Liver (tissue), 9 donors: ENCODE data around the gene LGALS13. TPM values are rescaled to one million over a fixed set of nuclear protein-coding genes. Genes with fewer than 3 reads are reported as not detected.

Source experiments
- DNase-seq: peaks from one replicate; pipeline ENCODE4 v3.0.0-alpha.2; 2017; ENCODE audit warnings: low spot score
- H3K27ac ChIP-seq, 2 donors: one replicate each; pipeline ENCODE4 v1.7.0; 2013; ENCODE audit warnings: inconsistent platforms in 2 of 2, low read length in 2 of 2, control low read depth in 1 of 2, low read depth in 1 of 2, mild to moderate bottlenecking in 1 of 2
- H3K27me3 ChIP-seq, 4 donors: one replicate each; pipeline versions ENCODE4 v1.6.1 to v1.7.0; 2013; ENCODE audit warnings: low read length in 3 of 4, inconsistent platforms in 1 of 4, mild to moderate bottlenecking in 1 of 4, moderate library complexity in 1 of 4; ENCODE audit not compliant: control insufficient read depth in 4 of 4, insufficient read depth in 4 of 4
- H3K36me3 ChIP-seq, 4 donors: one replicate each; pipeline versions ENCODE4 v1.6.1 to v1.7.0; 2013; ENCODE audit warnings: low read length in 3 of 4, mild to moderate bottlenecking in 3 of 4, low read depth in 1 of 4, moderate library complexity in 1 of 4; ENCODE audit not compliant: control insufficient read depth in 4 of 4, insufficient read depth in 3 of 4
- H3K4me1 ChIP-seq, 4 donors: one replicate each; pipeline versions ENCODE4 v1.6.1 to v1.7.0; 2013; ENCODE audit warnings: low read length in 3 of 4, mild to moderate bottlenecking in 3 of 4, moderate library complexity in 1 of 4; ENCODE audit not compliant: control insufficient read depth in 4 of 4, insufficient read depth in 4 of 4
- H3K4me3 ChIP-seq, 3 donors: one replicate each; pipeline versions ENCODE4 v1.6.1 to v1.7.0; 2013; ENCODE audit warnings: low read length in 3 of 3, control low read depth in 1 of 3, low read depth in 1 of 3, mild to moderate bottlenecking in 1 of 3
- H3K9ac ChIP-seq, 2 donors: one replicate each; pipeline ENCODE4 v1.7.0; 2013; ENCODE audit warnings: low read length in 2 of 2, mild to moderate bottlenecking in 2 of 2, moderate library complexity in 2 of 2, control low read depth in 1 of 2, low read depth in 1 of 2
- H3K9me3 ChIP-seq, 4 donors: one replicate each; pipeline versions ENCODE4 v1.6.1 to v1.7.0; 2013; ENCODE audit warnings: low read length in 3 of 4; ENCODE audit not compliant: control insufficient read depth in 4 of 4
- ATF3 ChIP-seq: IDR thresholded peaks from 2 replicates; pipeline ENCODE4 v1.6.1; 2016; ENCODE audit warnings: antibody characterized with exemption
- CTCF ChIP-seq: fragments of 150-350 bp; IDR thresholded peaks from 2 replicates; pipeline ENCODE4 v1.5.1; 2017; ENCODE audit warnings: improper control_type of control experiment, low read depth, low read length; ENCODE audit not compliant: missing input control
- EGR1 ChIP-seq, 2 donors: IDR thresholded peaks; 2 replicates each; pipeline ENCODE4 v1.6.1; 2016 to 2018; ENCODE audit warnings: antibody characterized with exemption in 2 of 2, low read depth in 2 of 2
- FOXA1 ChIP-seq: IDR thresholded peaks from 2 replicates; pipeline ENCODE4 v1.6.1; 2016; ENCODE audit warnings: antibody characterized with exemption
- FOXA2 ChIP-seq: IDR thresholded peaks from 2 replicates; pipeline ENCODE4 v1.6.1; 2016; ENCODE audit warnings: antibody characterized with exemption
- GABPA ChIP-seq, 2 donors: IDR thresholded peaks in 1 of 2; conservative IDR thresholded peaks in 1 of 2; 2 replicates each; pipeline ENCODE4 v1.6.1; 2016; ENCODE audit warnings: antibody characterized with exemption in 2 of 2, mild to moderate bottlenecking in 1 of 2, moderate library complexity in 1 of 2
- HNF4A ChIP-seq, 2 donors: conservative IDR thresholded peaks; 2 replicates each; pipeline ENCODE4 v1.6.1; 2016; ENCODE audit warnings: antibody characterized with exemption in 2 of 2, mild to moderate bottlenecking in 2 of 2
- HNF4G ChIP-seq: IDR thresholded peaks from 2 replicates; pipeline ENCODE4 v1.6.1; 2016; ENCODE audit warnings: antibody characterized with exemption
- JUND ChIP-seq, 2 donors: IDR thresholded peaks; 2 replicates each; pipeline ENCODE4 v1.6.1; 2016; ENCODE audit warnings: antibody characterized with exemption in 2 of 2
- NR2F2 ChIP-seq: IDR thresholded peaks from 2 replicates; pipeline ENCODE4 v1.6.1; 2016; ENCODE audit warnings: antibody characterized with exemption
- RAD21 ChIP-seq, 2 donors: IDR thresholded peaks; 2 replicates each; pipeline ENCODE4 v1.6.1; 2016; ENCODE audit warnings: antibody characterized with exemption in 2 of 2, mild to moderate bottlenecking in 2 of 2
- REST ChIP-seq: IDR thresholded peaks from 2 replicates; pipeline ENCODE4 v1.6.1; 2016; ENCODE audit warnings: antibody characterized with exemption, mild to moderate bottlenecking
- RXRA ChIP-seq, 2 donors: IDR thresholded peaks; 2 replicates each; pipeline ENCODE4 v1.6.1; 2017 to 2018; ENCODE audit warnings: antibody characterized with exemption in 2 of 2, mild to moderate bottlenecking in 1 of 2
- SP1 ChIP-seq: IDR thresholded peaks from 2 replicates; pipeline ENCODE4 v1.6.1; 2018; ENCODE audit warnings: antibody characterized with exemption, mild to moderate bottlenecking
- TAF1 ChIP-seq: conservative IDR thresholded peaks from 2 replicates; pipeline ENCODE4 v1.6.1; 2016; ENCODE audit warnings: antibody characterized with exemption, mild to moderate bottlenecking
- WGBS: extraction: QIAGEN DNeasy Blood & Tissue Kit; methylation state at CpG from one replicate; pipeline ENCODE4 v1.1.7; 2013; 5-methylcytosine and 5-hydroxymethylcytosine counted together
- polyA plus RNA-seq, 2 donors: library from polyadenylated mRNA; stranded (reverse) in 1 of 2; unstranded in 1 of 2; fragments of 200-250 nt in 1 of 2; fragments of >200 nt in 1 of 2; fragmentation: Nextera tagmentation in 1 of 2; extraction: Ambion mirVana in 1 of 2; gene quantifications; one replicate each; pipeline versions ENCODE4 v1.2.1 to v1.2.3, GENCODE V29; 2013 to 2015
- total RNA-seq, 2 donors: library from RNA; depleted of rRNA; stranded (reverse); fragments of >200 nt; gene quantifications; one replicate each; pipeline ENCODE4 v1.2.3, GENCODE V29; 2014
- donor health status: healthy.
- donor health status: healthy.
- donor health status: healthy.
- donor health status: healthy.
- donor health status: healthy.

Gene LGALS13
- total and polyA plus RNA-seq, 4 donors = not detected

DNA sequence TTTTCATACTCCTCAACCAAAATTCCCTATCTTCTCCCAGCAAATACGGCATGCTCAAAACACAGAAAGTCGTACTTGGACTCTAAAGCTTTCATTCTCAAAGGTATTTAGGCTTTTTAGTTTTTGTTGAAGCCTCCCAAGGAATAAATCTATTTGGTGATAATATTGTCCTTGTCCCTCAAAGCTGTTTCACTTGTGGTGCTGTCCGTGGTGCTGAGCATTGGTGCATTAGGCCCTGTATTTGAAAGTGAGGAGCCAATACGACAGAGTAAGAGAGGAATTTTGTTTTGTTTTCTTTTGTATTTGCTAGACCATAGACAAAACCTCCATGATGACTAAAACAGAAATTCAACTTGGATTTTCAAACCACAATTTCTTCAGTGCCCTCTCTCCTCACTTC is 3.2 kb upstream of the LGALS13 start:
- Histone ChIP-seq H3K27me3 (peaks cover 0 to 12% (median 3%) of the 10 kb centered on the region in 4 donors), H3K36me3 (no peaks in the 10 kb centered on the region), H3K4me3 (no peak overlapping the region), H3K9me3 (peaks cover 0 to 6% (median 0%) of the 10 kb centered on the region in 4 donors), H3K9ac (no peak overlapping the region), H3K27ac (no peak overlapping the region), H3K4me1 (no peaks in the 10 kb centered on the region)
- 21% methylated on average over 4 of the region's 4 CpGs for WGBS
- DNase-seq = peak; percentile 36
- TF ChIP-seq FOXA2 = no peak
- no peak for TF ChIP-seq JUND (IDR thresholded peaks at IDR 0.05)
- peak; percentile 99 for TF ChIP-seq REST

DNA sequence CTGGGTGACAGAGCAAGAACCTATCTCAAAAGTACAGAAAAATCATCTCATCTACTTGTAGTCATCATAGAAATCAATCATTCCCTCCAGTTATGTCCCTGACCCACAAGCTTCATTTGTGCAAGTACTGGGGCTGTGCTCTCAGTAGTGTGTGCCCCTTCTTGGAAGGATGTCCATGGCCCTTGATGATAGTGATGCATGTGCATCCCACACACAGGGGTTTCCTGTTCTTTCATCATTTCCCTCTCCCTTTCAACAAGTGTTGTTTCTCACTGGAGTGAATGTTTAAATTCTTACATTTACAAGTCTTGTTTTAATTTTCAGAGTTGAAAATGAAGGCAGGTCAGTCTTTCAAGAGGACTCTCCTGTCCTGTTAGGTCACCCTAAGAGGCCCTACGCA is 1.5 kb downstream of the LGALS13 start:
- no peaks in the 10 kb centered on the region for H3K9me3 ChIP-seq
- no peaks in the 10 kb centered on the region for H3K36me3 ChIP-seq
- DNase-seq = no peak
- H3K4me3 ChIP-seq = no peak overlapping the region
- TF ChIP-seq REST (no peak), FOXA1 (no peak)
- H3K4me1 ChIP-seq = no peaks in the 10 kb centered on the region
- H3K27ac ChIP-seq = no peak overlapping the region
- peaks cover 0 to 5% (median 3%) of the 10 kb centered on the region in 4 donors for H3K27me3 ChIP-seq
- 73% methylated on average over 1 of the region's 1 CpG for WGBS
- H3K9ac ChIP-seq = no peak overlapping the region

GRCh38 chr19:39607021-39607420 is 4.7 kb downstream of the LGALS13 start:
- H3K27me3 ChIP-seq = peaks cover 0 to 9% (median 5%) of the 10 kb centered on the region in 4 donors
- no peak for DNase-seq
- H3K9me3 ChIP-seq = no peaks in the 10 kb centered on the region
- H3K36me3 ChIP-seq = no peaks in the 10 kb centered on the region
- H3K9ac ChIP-seq = no peak overlapping the region
- no peaks in the 10 kb centered on the region for H3K4me1 ChIP-seq
- no peak overlapping the region for H3K4me3 ChIP-seq
- no peak overlapping the region for H3K27ac ChIP-seq
- 79% methylated on average over 9 of the region's 9 CpGs for WGBS
- TF ChIP-seq NR2F2 (no peak), FOXA1 (no peak), CTCF (no peak), REST (no peak), JUND (IDR thresholded peaks at IDR 0.05) (no peak), TAF1 (no peak), HNF4A (conservative IDR thresholded peaks at IDR 0.05) (no peak), HNF4G (no peak), RAD21 (IDR thresholded peaks at IDR 0.05) (no peak), EGR1 (IDR thresholded peaks at IDR 0.05; ENCODE audit: low read depth in 2 of 2) (no peak), SP1 (no peak), RXRA (IDR thresholded peaks at IDR 0.05) (no peak), FOXA2 (no peak), GABPA (IDR thresholded peaks at IDR 0.05 in 1 of 2, conservative IDR thresholded peaks at IDR 0.05 in 1 of 2) (no peak), ATF3 (no peak)
